BJ (cell line): Measurements from ENCODE around the gene NUP205. TPM values are rescaled to one million over a fixed set of nuclear protein-coding genes. Genes with fewer than 3 reads are reported as not detected.

ENCODE experiments used
- CTCF ChIA-PET: fragments of 350-600 bp; formaldehyde crosslinking; extraction: SDS; loops from one replicate; lab custom pipeline; 2021; ENCODE audit warnings: antibody characterized with exemption, inconsistent platforms; lab: Yijun Ruan, JAX
- POLR2A ChIA-PET: fragments of 300-600 bp; sonication (Branson Sonifier 250); formaldehyde crosslinking; extraction: SDS; loops from one replicate; lab custom pipeline; 2021; ENCODE audit warnings: antibody characterized with exemption; lab: Charles Lee
- DNase-seq: peaks from one replicate; pipeline ENCODE4 v3.0.0-alpha.2; 2011; ENCODE audit warnings: low read depth
- H3K27me3 ChIP-seq: 2 replicates; pipeline ENCODE4 v1.6.0; 2011; ENCODE audit warnings: low read length; ENCODE audit not compliant: control insufficient read depth, insufficient read depth
- H3K36me3 ChIP-seq: 2 replicates; pipeline ENCODE4 v1.5.1; 2011; ENCODE audit warnings: low read length; ENCODE audit not compliant: control insufficient read depth, insufficient read depth
- H3K4me3 ChIP-seq: 2 replicates; pipeline ENCODE4 v1.5.1; 2011; ENCODE audit warnings: low read depth, mild to moderate bottlenecking, control low read depth, low read length
- CTCF ChIP-seq: IDR thresholded peaks from 2 replicates; pipeline ENCODE4 v1.5.1; 2011; ENCODE audit warnings: low read depth, mild to moderate bottlenecking, control low read depth, inconsistent platforms, low read length, moderate library complexity; ENCODE audit not compliant: insufficient read depth
- polyA minus RNA-seq: library from RNA; depleted of rRNA, polyadenylated mRNA; stranded (reverse); fragments of >200 nt; gene quantifications from 2 replicates; pipeline ENCODE4 v1.2.3, GENCODE V29; 2011; rRNA and poly(A)+ RNA removed
- polyA plus RNA-seq: library from polyadenylated mRNA; depleted of rRNA; stranded (reverse); fragments of >200 nt; gene quantifications from 2 replicates; pipeline ENCODE4 v1.2.3, GENCODE V29; 2011; rRNA removed

Gene NUP205
- polyA plus RNA-seq (27.2 and 38.0 TPM in 2 replicates), polyA minus RNA-seq (31.0 and 43.4 TPM in 2 replicates)

DNA sequence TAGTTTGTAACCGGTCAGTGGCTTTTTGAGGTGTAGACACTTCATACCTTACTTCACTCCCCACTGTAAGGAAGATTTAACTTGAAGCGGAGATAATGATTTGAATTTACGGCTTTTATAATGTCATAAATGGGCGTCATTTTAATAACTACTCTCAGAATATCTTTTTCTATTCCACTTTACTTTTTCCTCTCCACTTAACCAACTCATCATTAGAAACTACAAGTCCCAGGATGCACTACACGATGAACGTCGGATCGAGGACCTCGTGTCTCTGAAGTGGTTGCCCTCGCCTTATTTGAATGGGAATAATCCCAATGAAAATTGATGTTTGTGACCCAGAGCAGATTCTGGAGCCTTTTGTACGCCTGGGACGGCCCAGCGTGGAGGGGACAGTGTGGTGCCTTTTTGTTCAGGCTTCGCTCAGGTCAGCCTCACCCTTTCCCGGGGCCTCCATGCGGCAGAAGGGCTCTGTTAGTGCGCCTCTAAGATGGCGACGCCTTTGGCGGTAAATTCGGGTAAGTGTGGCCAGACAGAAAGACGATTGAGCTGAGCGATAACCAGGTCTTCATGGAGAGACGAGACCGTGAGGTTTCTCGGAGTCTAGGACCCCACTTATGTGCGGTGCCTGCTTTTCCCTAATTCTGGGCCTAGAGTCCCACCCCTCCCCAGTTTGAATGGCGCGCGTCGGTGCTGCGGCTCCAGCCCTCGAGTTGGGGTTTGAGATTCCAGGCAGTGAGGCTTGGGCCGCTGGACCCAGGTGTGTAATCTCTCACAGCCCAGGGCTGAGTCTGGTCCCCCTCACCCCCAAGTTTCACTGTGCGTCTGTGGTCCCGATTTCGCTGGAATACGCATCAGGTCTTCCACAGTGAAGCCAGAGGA, at the start of gene NUP205:
Gene NUP205 (plus strand): TSS at position 463 of the 882 bp plus-strand sequence. CDS start 28 bp downstream, at position 491.
- peak; percentile 59 for DNase-seq
- no peaks in the 10 kb centered on the region for H3K36me3 ChIP-seq
- POLR2A ChIA-PET: no interaction called here
- H3K27me3 ChIP-seq: no peaks in the 10 kb centered on the region; the same call in 1 of the 2 replicates
- TF ChIP-seq CTCF: no peak
- CTCF ChIA-PET: interaction anchor here (1.0 to 3.0 kb wide), 6 partner anchors 259 to 871 kb away, joined by 3 to 16 read pairs (median 7); no protein-coding TSS in a partner anchor
- H3K4me3 ChIP-seq: peak within 1 kb of the TSS; percentile 93

DNA sequence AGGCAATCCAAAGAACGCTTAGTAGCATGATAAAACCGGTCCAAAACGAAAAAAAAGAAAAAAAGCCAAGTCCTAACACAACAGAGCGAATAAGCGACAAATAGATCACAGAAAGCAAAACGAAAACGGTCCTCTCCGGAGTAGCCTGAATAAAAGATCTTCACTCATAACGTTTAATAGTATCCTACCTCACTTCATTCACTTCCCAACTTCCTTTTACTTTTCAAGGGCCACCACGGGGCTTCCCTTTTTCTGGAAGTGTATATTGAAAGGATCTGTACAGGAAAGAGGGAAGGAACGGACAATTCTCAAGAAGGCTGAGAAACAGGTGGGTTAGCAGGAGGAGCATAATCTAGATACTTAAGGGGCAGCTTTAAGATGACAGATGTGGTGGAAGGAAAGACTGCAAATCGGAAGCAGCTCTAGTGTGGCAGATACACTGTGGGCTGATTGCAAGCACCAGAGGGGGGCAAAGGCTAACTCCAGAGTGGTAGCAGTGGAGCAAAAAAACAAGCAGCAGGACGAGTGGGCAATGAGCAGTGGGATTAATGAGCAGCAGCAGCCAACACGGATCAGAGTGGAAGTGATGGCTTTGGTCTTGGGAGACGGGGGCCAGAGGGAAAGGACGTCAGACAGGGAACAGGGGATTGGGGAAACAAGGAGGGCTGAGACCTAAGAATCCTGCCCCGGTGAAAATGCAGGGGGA, 48.7 kb upstream of the NUP205 start:
- no peaks in the 10 kb centered on the region for H3K27me3 ChIP-seq
- CTCF ChIA-PET: interaction anchor here (0.7 to 1.8 kb wide), 2 partner anchors 228 to 235 kb away, joined by 3 to 5 read pairs; no protein-coding TSS in a partner anchor
- DNase-seq: no peak
- H3K36me3 ChIP-seq: no peaks in the 10 kb centered on the region
- TF ChIP-seq CTCF: no peak
- POLR2A ChIA-PET: no interaction called here
- peak overlapping the region; percentile 77 for H3K4me3 ChIP-seq

- TF ChIP-seq CTCF: no peak
- ChIA-PET POLR2A (no interaction called here), CTCF (interaction anchor here (0.7 to 1.8 kb wide), 2 partner anchors 228 to 236 kb away, joined by 3 to 5 read pairs; no protein-coding TSS in a partner anchor)
- no peak for DNase-seq
- H3K36me3 ChIP-seq: no peaks in the 10 kb centered on the region
- H3K4me3 ChIP-seq: peak overlapping the region; percentile 77
- no peaks in the 10 kb centered on the region for H3K27me3 ChIP-seq
Measured at GRCh38 chr7:135509589-135509838, 48.2 kb upstream of the NUP205 start.

DNA sequence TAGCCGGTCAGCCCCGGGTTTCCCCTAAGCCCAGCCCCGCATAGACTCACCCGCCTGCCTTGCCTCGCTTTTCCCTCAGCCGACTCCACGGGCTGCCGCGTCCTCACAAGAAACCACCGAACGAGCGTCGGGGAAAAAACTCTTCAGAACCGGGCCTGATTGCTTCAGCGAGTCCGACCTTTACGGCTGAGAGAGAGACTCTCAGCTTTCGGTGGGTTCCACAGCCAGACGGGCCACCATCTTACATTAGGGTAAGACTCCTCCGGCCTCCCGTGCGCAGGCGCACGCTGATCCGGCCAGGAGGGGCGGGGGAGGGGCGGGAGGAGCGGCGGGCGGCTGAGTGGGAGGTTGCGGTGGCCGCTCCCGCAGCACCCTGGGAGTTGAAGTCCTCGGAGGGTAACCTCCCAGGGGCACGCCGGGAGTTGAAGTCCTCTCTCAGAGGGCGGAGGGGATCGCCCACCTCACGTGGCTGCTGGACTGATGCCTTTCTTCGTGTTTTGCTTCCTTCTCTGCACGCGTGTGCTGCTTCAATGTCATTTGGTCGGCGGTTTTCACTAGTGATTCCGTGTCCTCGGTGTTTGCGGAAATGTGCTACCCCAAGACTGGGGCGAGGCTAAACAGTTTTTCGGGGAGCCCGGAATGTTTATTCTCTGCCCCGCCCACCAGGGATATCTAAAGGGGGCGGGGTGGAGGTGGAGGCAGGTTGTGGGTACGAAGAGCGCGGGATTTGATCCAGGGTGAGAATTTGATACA, 47.7 kb upstream of the NUP205 start, which contains the start of gene CNOT4:
Gene CNOT4 (minus strand): TSS at position 264 of the 753 bp plus-strand sequence. CDS start 71,771 bp downstream, outside the sequence.
- no peak for TF ChIP-seq CTCF
- Histone ChIP-seq H3K4me3 (peak within 1 kb of the TSS; percentile 77), H3K27me3 (no peaks in the 10 kb centered on the region), H3K36me3 (no peaks in the 10 kb centered on the region)
- peak; percentile 81 for DNase-seq
- ChIA-PET POLR2A (no interaction called here), CTCF (interaction anchor here (0.7 to 1.2 kb wide), 2 partner anchors 235 to 236 kb away, joined by 3 to 4 read pairs; no protein-coding TSS in a partner anchor)
